Measurements from ENCODE around the gene VEGFB.

VEGFB gene

DNA sequence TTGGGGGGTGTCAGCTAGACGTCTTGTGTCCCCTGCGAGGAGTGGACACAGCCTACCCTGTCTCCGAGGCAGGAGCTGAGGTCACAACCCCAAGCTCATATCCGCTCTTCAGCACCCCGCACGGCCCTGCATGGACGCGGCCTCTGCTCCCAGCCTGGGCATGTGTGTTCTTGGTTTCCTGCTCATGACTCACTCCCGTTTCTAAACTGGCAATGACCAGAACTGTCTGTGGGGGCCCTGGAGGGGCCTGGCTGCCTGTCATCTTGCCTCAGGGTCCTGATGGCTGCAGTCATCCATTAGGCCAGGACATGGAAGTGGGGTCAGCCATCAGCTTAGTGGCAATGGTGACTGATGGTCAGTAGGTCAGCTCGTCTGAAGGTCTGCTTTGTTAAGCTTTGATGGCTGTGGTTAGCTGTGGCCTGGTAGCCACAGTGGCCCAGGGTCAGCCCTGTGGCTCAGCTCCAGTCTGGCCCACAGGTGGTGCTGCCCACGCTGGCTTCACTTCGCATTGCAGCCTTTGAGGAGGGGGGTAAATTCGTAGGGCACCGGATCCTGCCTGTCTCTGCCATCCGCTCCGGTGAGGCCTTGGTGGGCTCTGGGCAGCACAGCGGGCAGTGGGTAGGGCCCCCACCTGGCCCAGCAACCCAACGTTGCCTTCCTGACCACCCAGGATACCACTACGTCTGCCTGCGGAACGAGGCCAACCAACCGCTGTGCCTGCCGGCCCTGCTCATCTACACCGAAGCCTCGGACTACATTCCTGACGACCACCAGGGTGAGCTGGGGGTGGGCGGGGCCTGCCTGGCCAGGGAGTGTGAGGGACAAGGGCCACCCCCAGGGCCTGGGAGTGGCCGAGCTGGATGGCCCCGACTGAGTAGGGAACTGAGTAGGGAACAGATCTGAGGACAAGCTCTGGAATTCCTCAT lies 28.9 kb downstream of the VEGFB start:
- DNase-seq = no peak

DNA sequence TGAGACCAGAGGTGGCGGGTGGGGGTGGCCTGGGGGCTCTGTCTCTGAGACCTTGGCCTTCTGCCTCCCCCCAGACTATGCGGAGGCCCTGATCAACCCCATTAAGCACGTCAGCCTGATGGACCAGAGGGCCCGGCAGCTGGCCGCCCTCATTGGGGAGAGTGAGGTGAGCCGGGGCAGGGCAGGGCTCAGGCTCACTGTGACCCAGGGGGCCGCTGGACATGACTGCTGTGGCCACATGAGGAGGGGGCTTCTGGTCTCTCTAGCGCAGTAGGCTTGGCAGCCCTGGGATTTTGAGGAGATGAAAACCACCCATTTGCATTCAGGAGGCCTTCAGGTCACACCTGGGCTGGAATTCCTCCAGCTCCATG lies 29.5 kb downstream of the VEGFB start:
- no peak for DNase-seq

DNA sequence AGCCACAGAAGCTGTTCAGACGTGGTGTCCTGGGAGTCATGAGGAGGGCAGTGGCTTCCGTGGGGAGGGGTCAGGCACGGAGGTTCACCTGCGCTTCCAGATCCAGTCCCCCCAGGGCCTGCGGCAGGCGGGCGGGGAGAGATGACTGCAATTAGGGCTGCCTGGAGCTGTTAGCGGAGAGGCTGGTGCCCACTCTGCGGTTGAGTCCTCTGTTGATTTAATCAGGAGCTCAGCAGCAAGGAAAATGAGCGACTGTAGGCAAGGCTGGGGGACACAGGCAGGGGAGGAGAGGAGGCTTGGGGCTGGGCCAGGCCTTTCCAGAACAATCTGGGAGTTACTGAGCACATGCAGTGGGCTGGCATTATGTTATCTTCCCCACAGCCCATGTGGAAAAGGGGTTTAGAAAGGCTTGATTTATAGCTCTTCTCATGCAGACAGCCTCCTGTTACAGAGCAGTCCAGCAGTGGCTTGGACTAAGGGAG lies 30.0 kb downstream of the VEGFB start:
- peak; percentile 28 for DNase-seq

DNA sequence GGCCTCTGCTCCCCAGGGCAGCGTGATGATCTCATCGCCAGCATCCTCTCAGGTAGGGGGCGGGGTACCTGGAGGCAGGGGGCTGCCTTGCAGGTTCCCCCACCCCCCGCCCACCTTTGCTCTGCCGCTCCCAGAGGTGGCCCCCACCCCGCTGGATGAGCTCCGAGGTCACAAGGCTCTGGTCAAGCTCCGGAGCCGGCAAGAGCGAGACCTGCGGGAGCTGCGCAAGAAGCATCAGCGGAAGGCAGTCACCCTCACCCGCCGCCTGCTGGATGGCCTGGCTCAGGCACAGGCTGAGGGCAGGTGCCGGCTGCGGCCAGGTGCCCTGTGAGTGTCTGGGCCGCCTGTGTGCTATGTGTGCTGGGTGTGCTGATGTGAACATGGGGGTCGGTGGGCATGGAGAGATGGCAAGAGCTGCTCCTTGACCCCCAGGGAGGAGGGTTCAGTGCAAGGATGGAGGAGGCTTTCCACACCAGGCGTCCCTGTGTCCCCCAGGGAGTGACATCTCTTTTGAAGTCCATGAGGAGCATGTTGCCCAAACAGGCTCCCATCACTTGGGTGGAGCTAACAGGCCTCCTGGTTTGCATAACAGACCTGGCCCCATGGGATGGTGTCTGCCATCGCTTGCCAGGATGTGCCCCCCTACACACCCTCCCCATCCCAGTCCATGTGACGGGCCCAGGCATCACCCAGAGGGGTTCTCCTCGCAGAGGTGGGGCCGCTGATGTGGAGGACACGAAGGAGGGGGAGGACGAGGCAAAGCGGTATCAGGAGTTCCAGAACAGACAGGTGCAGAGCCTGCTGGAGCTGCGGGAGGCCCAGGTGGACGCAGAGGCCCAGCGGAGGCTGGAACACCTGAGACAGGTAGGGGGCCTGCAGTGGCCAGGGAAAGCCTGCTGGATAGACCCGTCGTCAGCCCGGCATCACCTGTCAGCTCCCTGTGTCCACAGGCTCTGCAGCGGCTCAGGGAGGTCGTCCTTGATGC lies 31.1 kb downstream of the VEGFB start:
- no peak for DNase-seq

DNA sequence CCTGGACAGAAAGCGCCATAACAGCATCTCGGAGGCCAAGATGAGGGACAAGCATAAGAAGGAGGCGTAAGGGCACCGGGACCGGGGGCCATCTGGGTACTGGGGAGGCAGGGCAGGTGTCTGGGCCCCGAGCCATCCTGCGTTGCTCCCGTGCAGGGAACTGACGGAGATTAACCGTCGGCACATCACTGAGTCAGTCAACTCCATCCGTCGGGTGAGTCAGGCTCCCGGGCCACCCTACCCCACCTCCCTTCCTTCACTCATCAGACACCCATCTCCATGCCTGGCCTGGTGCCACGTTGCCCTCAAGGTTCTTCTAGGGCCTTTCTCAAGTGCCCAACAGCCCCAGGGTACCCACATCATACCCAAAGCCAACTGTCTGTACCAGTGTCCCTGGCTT lies 32.0 kb downstream of the VEGFB start:
- no peak for DNase-seq

DNA sequence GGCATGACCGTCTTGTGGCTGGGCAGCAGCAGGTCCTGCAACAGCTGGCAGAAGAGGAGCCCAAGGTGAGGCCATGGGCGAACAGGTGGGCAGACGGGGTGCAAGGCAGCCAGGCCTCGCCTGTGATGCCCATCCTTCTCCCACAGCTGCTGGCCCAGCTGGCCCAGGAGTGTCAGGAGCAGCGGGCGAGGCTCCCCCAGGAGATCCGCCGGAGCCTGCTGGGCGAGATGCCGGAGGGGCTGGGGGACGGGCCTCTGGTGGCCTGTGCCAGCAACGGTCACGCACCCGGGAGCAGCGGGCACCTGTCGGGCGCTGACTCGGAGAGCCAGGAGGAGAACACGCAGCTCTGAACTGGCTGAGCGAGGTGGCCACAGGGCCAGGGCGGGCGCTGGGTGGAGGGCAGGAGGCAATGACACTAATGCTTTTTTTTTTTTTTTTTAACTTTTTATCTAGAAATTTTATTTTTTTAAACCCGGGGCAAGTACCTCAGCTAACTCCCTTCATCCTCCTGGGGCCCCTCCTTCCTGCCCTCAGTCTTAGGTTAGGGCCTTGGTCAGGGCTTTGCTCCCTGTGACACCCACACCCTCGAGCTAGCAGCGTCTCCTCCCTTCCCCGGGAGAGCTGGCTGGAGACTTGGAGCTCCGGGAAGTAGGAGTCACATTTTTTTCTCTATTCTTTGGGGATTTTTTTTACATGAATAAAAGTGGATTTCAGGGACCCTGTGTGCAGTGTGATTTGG lies 33.0 kb downstream of the VEGFB start:
- DNase-seq = no peak

DNA sequence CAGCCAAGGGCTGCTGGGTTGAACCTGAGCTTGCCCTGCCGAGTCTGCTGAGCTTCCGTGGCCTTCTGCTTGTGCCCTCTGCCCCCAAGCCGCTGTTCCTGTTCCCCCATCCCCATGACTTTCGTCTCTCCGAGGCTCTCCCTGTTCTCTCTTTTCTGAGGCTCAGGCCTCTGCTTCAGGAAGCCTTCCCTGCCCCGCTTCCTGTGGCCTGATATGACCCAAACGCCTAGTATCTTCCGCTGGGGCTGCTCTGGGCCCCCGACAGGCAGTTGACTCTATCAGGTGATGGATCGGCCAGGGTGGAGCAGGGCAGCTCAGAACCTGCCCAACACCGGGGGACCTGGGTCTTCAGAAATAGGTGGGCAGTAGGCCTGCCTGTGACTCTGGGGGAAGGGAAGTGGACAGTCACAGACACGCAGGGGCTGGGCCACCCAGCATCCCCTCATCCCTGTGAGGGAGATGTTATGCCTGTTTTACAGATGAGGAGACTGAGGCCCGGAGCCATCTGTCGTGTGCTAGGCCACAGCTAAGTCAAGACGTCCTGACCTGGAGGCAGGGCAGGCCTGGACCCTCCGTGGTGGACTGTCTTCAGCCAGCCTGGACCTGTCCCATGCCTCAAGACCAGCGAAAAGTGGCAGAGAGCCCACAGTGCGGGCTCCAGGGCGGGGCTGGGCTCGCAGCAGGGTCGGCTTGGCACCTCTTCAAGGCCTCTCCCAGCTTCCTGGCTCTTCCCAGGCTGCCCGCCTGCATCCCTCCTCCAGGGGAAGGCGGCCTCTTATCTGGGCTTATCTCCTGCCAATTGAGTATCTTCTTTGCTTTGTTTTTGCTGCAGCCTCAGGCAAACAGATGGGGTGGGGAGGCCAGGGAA lies 33.9 kb downstream of the VEGFB start:
- DNase-seq = no peak

DNA sequence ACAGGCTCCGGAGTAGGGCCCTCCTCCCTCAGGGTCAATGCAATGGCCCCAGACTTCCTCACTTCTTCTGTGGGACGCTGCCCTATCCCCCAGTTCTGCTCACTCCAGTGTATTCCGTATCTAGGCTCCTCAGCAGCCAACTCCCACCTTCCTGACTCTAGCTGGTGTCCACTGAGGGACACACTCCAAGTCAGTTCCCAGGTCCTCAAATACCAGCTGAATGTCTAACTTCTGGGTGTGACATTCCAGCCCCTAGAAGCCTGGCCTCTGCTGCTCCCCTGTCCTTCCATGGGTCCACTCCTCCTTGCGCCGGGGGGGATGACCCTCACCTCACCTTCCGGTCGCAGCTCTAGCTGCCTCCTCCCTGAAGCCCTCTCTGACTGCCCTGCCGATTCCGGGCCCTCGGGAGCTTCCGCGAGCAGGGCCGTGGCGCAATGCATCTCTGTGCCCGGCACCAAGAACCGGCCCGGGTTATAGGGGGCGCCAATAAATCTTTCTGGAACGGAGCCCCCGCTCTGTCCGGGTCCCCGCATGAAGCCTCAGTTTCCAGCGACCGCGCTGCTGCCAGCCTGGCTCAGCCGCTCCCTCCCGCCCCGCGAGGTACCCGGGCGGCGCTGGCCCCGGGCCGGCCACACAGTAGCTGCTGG lies 34.6 kb downstream of the VEGFB start:
- no peak for DNase-seq

DNA sequence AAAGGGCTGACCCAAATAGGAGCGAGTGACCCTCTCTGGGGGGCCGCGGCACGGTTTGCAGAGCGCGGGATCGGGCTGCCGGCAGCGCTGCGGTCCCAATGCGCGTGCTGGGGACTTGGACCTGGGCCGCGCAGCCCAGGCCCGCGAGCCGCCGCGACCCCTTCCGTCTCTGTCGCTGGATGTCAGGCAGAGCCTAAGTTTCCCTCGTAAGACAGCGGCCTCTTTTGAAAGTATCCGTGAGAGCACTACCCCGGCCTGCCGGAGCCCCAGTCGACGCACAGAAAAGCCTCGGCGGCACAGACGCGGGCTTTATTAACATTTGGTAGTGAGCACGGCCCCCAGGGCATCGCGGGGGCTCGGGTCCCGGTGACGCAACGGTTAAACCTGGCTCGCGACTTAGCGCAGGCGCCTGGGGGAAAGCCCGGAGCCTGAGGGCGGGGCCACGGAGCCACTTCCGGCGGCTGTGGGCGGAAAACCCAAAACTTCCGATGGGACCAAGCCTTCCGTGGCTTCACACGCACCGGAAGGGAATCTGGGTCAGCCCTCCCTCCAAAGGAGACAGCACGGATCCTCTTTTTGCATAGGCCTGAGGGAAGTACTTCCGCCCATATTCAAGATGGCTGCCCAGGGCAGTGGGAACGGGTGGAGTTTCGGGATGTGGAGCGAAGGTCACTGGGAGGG lies 35.3 kb downstream of the VEGFB start:
- DNase-seq = peak; percentile 98

DNA sequence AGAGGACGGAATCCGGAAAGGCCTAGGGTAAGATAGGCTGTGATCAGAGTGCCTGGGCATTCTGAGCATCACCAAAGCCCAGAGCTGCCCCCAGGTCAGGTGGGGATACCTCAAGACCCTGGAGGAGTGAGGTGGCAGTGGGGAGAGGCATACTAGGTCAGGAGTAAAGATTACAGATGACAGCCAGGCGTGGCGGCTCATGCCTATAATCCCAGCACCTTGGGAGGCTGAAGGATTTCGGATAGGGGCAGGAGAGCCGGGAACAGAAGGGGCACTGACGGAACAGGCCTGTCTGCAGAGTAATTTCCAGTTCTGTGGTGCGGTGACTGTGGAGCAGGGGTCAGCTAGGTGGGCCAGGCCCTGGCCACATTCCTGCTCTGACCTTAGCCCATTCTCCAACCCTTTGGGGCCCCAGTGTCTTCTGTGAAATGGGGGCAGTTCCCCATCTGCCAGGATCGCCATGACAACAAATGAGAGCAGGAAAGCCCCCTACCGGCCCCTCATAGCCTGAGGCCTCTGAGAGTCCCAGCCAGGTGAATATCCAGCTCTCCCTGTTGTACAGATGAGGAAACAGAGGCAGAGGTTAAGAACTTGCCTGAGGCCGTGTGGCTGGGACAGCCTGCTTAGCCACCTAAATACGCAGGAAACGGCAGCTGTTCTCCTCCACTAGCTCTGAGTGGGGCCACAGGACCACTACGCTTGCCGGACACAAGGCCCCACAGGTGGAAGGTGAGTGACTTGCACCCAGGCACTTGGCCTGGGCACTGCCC lies 40.8 kb downstream of the VEGFB start:
- DNase-seq = no peak

DNA sequence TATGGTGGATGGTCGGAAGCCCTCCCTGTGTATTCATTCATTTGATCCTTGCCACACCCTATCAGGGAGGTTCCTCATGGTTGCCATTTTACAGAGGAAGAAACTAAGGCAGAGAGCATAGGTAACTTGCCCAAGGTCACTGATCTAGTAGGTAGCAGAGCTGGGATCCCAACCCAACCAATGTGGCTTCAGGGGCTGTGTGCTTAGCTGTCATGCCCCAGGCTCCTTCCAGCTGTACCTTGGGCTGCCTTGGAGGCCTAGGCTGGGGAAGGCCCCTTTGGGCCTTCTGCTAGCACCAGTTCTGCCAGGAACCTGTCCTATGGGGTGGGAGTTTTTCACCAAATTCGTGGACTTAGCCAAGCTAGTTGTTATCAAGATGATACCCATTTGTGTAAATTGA lies 41.5 kb downstream of the VEGFB start:
- DNase-seq = no peak

DNA sequence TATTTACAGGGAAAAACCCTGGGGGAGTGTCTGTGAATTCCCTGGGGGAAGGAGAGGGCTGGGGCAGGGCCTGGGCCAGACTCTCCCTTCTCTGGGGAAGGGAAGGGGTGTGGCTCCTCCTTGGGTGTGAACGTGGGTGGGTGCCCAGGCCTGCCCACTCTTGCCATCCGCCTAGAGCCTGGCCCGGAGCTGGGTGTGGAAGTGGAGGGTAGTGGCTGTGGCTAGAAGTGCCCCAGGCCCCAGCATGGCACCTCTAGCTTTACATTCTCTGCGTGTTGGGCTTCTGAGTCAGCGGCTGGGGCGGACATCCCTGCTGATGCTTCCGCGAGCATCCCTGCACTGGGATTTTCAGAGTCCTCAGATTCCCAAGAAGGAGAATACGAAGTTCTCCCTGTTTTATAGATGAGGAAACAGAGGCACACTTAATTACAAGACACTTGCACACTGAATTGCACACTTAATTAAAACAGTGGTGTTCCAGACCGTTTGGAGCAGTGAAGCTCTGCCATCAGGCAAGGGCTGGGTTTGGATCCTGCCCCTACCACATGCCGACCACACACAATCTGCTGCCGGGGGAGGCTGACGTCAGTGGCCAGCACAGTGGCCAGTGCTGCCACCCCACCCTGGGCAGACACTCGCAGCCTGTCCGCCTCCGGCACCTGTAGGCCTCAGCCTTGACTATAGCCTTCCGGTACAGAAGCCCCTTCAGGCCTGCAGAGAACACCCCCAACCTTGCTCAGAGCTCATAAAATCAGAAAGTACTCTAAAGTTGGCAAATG lies 42.5 kb downstream of the VEGFB start:
- no peak for DNase-seq

DNA sequence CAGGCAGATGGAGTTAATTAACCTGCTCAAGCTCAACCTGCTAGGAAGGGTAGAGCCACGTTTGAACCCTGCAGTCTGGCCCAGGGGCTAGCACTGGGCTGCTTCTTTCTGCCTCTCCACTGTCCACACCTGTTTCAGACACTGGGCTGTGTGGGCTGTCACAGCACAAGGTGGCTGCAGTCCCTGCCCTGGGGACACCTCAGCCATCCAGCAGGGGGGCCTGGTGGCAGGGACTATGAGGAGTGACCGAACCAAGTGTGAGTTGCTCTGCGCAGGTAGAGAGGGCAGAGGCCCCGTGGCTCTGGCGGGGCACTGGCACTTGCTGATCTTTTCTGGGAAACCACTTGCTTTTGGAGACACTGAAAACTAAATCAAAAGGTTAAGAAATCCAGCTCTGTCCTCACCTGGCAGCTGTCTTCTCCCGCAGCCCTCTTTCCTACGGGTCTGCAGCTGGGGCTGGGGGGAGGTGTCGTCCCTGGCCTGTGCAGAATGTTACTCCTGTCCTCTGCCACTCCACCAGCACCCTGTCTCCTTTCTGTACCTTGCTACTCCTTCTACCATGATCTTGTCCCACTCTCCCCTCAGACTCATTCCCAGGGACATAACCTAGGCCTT lies 44.3 kb downstream of the VEGFB start:
- DNase-seq = no peak

DNA sequence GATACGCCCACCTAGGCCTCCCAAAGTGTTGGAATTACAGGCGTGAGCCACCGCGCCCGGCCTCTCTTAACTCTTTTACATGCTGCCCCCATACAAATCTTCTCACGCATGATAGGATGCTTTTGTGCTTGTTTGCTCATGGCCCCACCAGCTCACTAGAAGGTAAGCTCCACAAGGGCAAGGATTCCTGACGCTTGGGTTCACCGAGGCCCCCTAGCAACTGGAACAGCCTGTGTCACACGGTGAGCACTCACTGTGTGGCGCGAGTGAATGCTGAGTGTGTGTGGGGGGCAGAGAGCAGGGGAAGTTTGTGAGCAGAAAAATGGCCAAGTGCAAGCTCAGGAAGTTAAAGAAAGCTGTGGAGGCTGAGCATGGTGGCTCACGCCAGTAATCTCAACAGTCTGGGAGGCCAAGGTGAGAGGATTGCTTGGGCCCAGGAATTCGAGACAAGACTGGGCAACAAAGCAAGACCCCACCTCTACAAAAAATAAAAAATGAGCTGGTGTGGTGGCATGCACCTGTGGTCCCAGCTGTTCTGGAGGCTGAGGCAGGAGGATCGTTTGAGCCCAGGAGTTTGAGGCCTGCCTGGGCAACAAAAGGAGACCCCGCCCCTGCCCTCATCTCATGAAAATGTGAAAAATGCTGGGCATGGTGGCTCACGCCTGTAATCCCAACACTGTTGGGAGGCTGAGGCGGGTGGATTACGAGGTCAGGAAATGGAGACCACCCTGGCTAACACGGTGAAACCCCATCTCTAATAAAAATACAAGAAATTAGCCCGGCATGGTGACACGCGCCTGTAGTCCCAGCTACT lies 47.8 kb downstream of the VEGFB start:
- DNase-seq = no peak

DNA sequence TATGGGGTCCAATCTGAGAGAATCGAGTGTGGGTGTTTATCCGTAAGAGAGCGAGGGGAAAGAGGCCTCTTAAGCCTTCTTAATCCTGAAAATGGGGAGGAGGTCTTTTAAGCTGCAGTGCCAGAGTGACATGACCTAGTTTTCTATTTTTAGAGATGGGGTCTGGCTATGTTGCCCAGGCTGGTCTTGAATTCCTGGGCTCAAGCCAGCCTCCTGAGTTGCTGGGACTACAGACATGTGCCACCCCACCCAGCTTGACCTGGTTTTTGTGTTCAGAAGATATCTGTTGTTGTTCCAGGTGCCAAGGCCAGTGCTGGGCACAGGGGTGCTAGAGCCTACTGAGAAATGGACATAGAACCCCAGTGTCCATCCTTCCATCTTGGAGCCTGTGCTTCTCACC lies 48.7 kb downstream of the VEGFB start:
- no peak for DNase-seq

DNA sequence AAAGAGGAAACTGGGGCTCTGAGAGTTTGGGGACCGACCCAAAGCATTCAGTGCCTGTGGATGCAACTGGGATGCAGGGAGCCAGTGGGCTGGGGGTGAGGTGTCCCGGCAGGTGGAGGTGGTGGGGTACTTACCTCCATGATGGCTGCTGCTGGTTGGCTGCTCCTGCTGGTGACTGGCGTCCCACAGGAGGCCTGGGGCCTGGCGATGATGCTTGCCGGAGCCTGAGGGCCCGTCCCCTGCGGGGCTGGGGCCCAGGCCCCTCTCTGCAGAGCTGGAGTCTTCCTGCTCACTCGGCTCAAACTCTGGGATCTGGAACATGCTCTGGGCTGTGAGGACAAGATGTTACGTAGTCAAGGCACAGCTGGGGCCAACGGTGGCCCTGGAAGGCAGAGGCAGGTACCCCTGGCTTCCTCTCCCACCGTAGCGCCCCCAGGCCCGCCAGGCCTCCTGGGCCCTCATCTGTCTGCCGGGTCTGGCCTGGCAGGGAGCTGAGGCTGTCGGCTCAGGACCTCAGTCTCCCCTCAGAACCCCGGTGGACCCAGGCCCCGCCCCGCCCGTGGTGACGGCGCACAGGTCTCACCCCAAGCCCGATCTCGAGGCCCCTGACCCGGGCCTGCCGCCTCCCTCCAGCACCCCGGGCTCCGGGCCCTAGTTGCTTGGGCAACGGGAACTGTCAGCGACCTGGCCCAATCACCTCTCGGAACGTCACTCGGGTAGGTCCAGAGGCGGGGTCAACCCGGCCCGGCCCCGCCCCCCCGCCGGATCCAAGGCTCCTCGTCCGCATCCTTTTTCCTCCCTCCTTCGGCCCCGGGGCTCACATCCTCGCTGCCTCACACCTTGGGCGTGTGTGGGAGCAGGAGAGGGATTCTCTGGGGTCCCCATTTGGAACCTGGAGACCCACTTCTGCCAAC lies 49.9 kb downstream of the VEGFB start, which contains the start of gene BAD:
Gene BAD (minus strand): TSS at position 618 of the 914 bp plus-strand sequence. CDS start 297 bp downstream, at position 321.
- peak; percentile 89 for DNase-seq

All from NCI-H2227 treated with DMSO at 0.1 percent for 48 hours (cell line).